H9 (cell line): ENCODE results near the gene ADCY5. TPM values are rescaled to one million over a fixed set of nuclear protein-coding genes. Genes with fewer than 3 reads are reported as not detected.

ENCODE experiments used
- DNase-seq: peaks from one replicate; pipeline ENCODE4 v3.0.0-alpha.2; 2017
- H2AFZ ChIP-seq: one replicate; pipeline ENCODE4 v1.6.1; 2013; ENCODE audit warnings: mild to moderate bottlenecking, low read length, control low read depth, moderate library complexity
- H2AK5ac ChIP-seq: 2 replicates; pipeline ENCODE4 v1.6.1; 2013; ENCODE audit warnings: low read length, control low read depth, mixed read lengths; ENCODE audit not compliant: insufficient read length
- H2BK120ac ChIP-seq: one replicate; pipeline ENCODE4 v1.6.1; 2013; ENCODE audit warnings: low read depth, mild to moderate bottlenecking, low read length, control low read depth, inconsistent platforms; ENCODE audit not compliant: poor library complexity, severe bottlenecking
- H2BK12ac ChIP-seq: 2 replicates; pipeline ENCODE4 v1.6.1; 2013; ENCODE audit warnings: low read length, control low read depth, mixed read lengths, low read depth; ENCODE audit not compliant: insufficient read length
- H2BK15ac ChIP-seq: 2 replicates; pipeline ENCODE4 v1.6.1; 2013; ENCODE audit warnings: low read depth, low read length, control low read depth
- H2BK20ac ChIP-seq: one replicate; pipeline ENCODE4 v1.6.1; 2013; ENCODE audit warnings: low read depth, mild to moderate bottlenecking, low read length, control low read depth, inconsistent platforms; ENCODE audit not compliant: poor library complexity, severe bottlenecking
- H2BK5ac ChIP-seq: 2 replicates; pipeline ENCODE4 v1.6.1; 2013; ENCODE audit warnings: low read length, control low read depth, mixed read lengths; ENCODE audit not compliant: insufficient read length
- H3K14ac ChIP-seq: 2 replicates; pipeline ENCODE4 v1.6.1; 2013; ENCODE audit warnings: low read length, control low read depth; ENCODE audit not compliant: insufficient read depth
- H3K18ac ChIP-seq: 2 replicates; pipeline ENCODE4 v1.6.1; 2013; ENCODE audit warnings: low read depth, mild to moderate bottlenecking, mixed read lengths, low read length, control low read depth; ENCODE audit not compliant: insufficient read length
- H3K23ac ChIP-seq: 2 replicates; pipeline ENCODE4 v1.6.1; 2013; ENCODE audit warnings: low read length, control low read depth, mixed read lengths, low read depth; ENCODE audit not compliant: insufficient read length
- H3K23me2 ChIP-seq: 2 replicates; pipeline ENCODE4 v1.6.1; 2013; ENCODE audit warnings: low read depth, mild to moderate bottlenecking, mixed read lengths, low read length, control low read depth; ENCODE audit not compliant: insufficient read length, poor library complexity, severe bottlenecking
- H3K27ac ChIP-seq: 2 replicates; pipeline ENCODE4 v1.5.1; 2013; ENCODE audit warnings: low read length, control low read depth, mixed read lengths, low read depth; ENCODE audit not compliant: insufficient read length
- H3K27me3 ChIP-seq: 2 replicates; pipeline ENCODE4 v1.6.1; 2013; ENCODE audit warnings: low read length, control low read depth, inconsistent platforms; ENCODE audit not compliant: insufficient read depth
- H3K4ac ChIP-seq: 2 replicates; pipeline ENCODE4 v1.6.1; 2013; ENCODE audit warnings: low read depth, mild to moderate bottlenecking, control low read depth, inconsistent platforms, low read length, moderate library complexity
- H3K4me1 ChIP-seq: 2 replicates; pipeline ENCODE4 v1.6.1; 2013; ENCODE audit warnings: low read length, control low read depth, inconsistent platforms; ENCODE audit not compliant: insufficient read depth
- H3K4me2 ChIP-seq: 2 replicates; pipeline ENCODE4 v1.6.1; 2013; ENCODE audit warnings: low read length, control low read depth, mixed read lengths; ENCODE audit not compliant: insufficient read length, insufficient read depth
- H3K56ac ChIP-seq: 2 replicates; pipeline ENCODE4 v1.6.1; 2013; ENCODE audit warnings: low read depth, mild to moderate bottlenecking, mixed read lengths, low read length, control low read depth; ENCODE audit not compliant: insufficient read length
- H3K79me1 ChIP-seq: 2 replicates; pipeline ENCODE4 v1.6.1; 2013; ENCODE audit warnings: low read depth, mild to moderate bottlenecking, moderate library complexity, low read length, control low read depth, inconsistent platforms; ENCODE audit not compliant: insufficient read depth, poor library complexity, severe bottlenecking
- H3K79me2 ChIP-seq: 2 replicates; pipeline ENCODE4 v1.6.1; 2013; ENCODE audit warnings: low read length, control low read depth, inconsistent platforms; ENCODE audit not compliant: insufficient read depth
- H3K9ac ChIP-seq: 2 replicates; pipeline ENCODE4 v1.6.1; 2013; ENCODE audit warnings: low read length, control low read depth, mixed read lengths; ENCODE audit not compliant: insufficient read length; ENCODE audit errors: extremely low read depth
- H3K9me3 ChIP-seq: one replicate; pipeline ENCODE4 v1.6.1; 2013; ENCODE audit warnings: low read depth, low read length, inconsistent platforms; ENCODE audit not compliant: control insufficient read depth
- H3T11ph ChIP-seq: one replicate; pipeline ENCODE4 v1.6.1; 2013; ENCODE audit warnings: mild to moderate bottlenecking, low read length, control low read depth, inconsistent platforms
- H4K20me1 ChIP-seq: one replicate; pipeline ENCODE4 v1.6.1; 2013; ENCODE audit not compliant: control insufficient read depth, insufficient read length, insufficient read depth
- H4K5ac ChIP-seq: 2 replicates; pipeline ENCODE4 v1.6.1; 2013; ENCODE audit warnings: low read depth, mild to moderate bottlenecking, mixed read lengths, low read length, control low read depth; ENCODE audit not compliant: insufficient read length
- H4K8ac ChIP-seq: replicated peaks from 2 replicates; pipeline ENCODE4 v1.6.1; 2013; ENCODE audit warnings: low read length, control low read depth, mixed read lengths, low read depth; ENCODE audit not compliant: insufficient read length
- H4K91ac ChIP-seq: 2 replicates; pipeline ENCODE4 v1.6.1; 2013; ENCODE audit warnings: low read depth, mild to moderate bottlenecking, moderate library complexity, mixed read lengths, low read length, control low read depth; ENCODE audit not compliant: insufficient read length
- H3K27ac Mint-ChIP-seq, 3 experiments: 2 replicates in 2 of 3; 3 replicates in 1 of 3; pipeline ENCODE4 v1.8.0; 2020 to 2021; ENCODE audit warnings: mixed read lengths in 3 of 3, mild to moderate bottlenecking in 1 of 3, moderate library complexity in 1 of 3
- H3K27me3 Mint-ChIP-seq: 2 replicates; pipeline ENCODE4 v1.8.0; 2021; ENCODE audit warnings: low read depth, mild to moderate bottlenecking, moderate library complexity, mixed read lengths
- H3K36me3 Mint-ChIP-seq, 3 experiments: 2 replicates in 2 of 3; 3 replicates in 1 of 3; pipeline ENCODE4 v1.8.0; 2020 to 2021; ENCODE audit warnings: low read depth in 3 of 3, mixed read lengths in 3 of 3; ENCODE audit not compliant: insufficient read depth in 1 of 3
- H3K4me1 Mint-ChIP-seq, 2 experiments: 2 replicates each; pipeline ENCODE4 v1.8.0; 2020; ENCODE audit warnings: mixed read lengths in 2 of 2
- H3K4me3 Mint-ChIP-seq, 2 experiments: 2 replicates in 1 of 2; 3 replicates in 1 of 2; pipeline ENCODE4 v1.8.0; 2020 to 2021; ENCODE audit warnings: mild to moderate bottlenecking in 2 of 2, mixed read lengths in 2 of 2, moderate library complexity in 1 of 2
- H3K9me3 Mint-ChIP-seq, 2 experiments: 2 replicates in 1 of 2; 3 replicates in 1 of 2; pipeline ENCODE4 v1.8.0; 2020; ENCODE audit warnings: mild to moderate bottlenecking in 2 of 2, mixed read lengths in 2 of 2, moderate library complexity in 1 of 2
- CTCF ChIP-seq: fragments of 200-600 bp; sonication (generic); conservative IDR thresholded peaks from 3 replicates; pipeline ENCODE4 v1.8.0; 2021; ENCODE audit warnings: antibody characterized with exemption, mild to moderate bottlenecking
- WGBS: extraction: QIAGEN DNeasy Blood & Tissue Kit; methylation state at CpG from one replicate; pipeline ENCODE4 v1.1.7; 2013; ENCODE audit warnings: missing lambda C conversion rate, low lambda C conversion rate, mixed read lengths; ENCODE audit not compliant: insufficient read length; ENCODE audit errors: extremely low coverage; 5-methylcytosine and 5-hydroxymethylcytosine counted together
- total RNA-seq: library from RNA; stranded (reverse); gene quantifications from 2 replicates; pipeline ENCODE4 v1.2.1, GENCODE V29; 2021

The ADCY5 gene
- total RNA-seq, 1 experiment from 2014 or later = 5.0 TPM

DNA sequence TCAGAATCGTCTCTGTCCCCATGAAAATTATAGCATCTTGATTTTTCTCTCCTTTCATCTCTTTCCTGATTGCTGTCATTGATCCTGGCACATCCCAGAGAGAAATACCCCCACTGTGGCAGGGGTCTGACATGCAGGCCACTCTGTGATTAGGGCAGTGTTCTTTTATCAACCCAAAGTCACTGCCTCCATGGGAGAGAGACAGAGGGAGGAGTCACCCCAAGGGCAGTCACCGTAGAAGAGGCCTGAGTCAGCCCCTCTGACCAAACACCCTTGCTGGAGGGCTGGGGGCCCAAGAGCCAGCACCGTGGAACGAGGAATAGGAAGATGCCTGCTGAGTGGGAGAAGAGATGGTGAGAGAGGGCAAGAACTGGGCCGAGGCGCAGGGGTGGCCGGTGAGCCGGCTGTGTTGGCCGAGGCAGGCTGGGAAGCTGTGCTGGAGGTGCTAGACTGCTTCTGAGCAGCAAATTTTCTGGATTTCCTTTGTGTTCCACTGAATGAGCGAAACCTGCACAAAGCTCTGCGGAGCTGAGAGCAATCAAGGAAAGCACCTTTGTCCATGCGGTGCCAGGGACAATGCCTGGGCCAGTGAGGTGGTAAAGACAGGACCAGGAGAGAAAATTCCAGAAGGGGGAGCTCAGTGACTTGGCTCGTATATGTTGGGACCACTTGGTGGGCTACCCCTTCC, 103.8 kb downstream of the ADCY5 start:
- no peak overlapping the region for H2BK5ac ChIP-seq
- H3K14ac ChIP-seq = peak overlapping the region; percentile 25; the same call in 1 of the 2 replicates
- Mint-ChIP-seq H3K27me3 (peaks cover 8% of the 10 kb centered on the region), H3K36me3 (no peaks in the 10 kb centered on the region), H3K4me3 (no peak overlapping the region), H3K4me1 (peaks cover 26 to 31% of the 10 kb centered on the region in 2 experiments), H3K27ac (peak overlapping the region; percentile 8 to 92 (median 44); a peak in 4 of 7 replicates), H3K9me3 (no peaks in the 10 kb centered on the region)
- no peak overlapping the region for H3K9ac ChIP-seq
- no peak overlapping the region for H3K27ac ChIP-seq
- no peak overlapping the region for H2AK5ac ChIP-seq
- no peak for DNase-seq
- H2BK20ac ChIP-seq = no peak overlapping the region
- no peak overlapping the region for H2BK15ac ChIP-seq
- H4K91ac ChIP-seq = no peak overlapping the region
- H3K4me2 ChIP-seq = no peak overlapping the region
- H3K27me3 ChIP-seq = no peaks in the 10 kb centered on the region
- no peaks in the 10 kb centered on the region for H3K9me3 ChIP-seq
- H2BK120ac ChIP-seq = no peak overlapping the region
- no peak overlapping the region for H3K23ac ChIP-seq
- no peak overlapping the region for H3K4ac ChIP-seq
- H4K5ac ChIP-seq = no peak overlapping the region
- H3K79me2 ChIP-seq = no peaks in the 10 kb centered on the region
- no peaks in the 10 kb centered on the region for H3K23me2 ChIP-seq
- no peak overlapping the region for H2AFZ ChIP-seq
- no peaks in the 10 kb centered on the region for H3K79me1 ChIP-seq
- no peak overlapping the region for H3T11ph ChIP-seq
- WGBS = no CpG with 5 or more reads among the region's 13 CpGs
- no peaks in the 10 kb centered on the region; the same call in 1 of the 2 replicates for H3K4me1 ChIP-seq
- H2BK12ac ChIP-seq = no peak overlapping the region
- no peak overlapping the region for H4K8ac ChIP-seq
- no peak overlapping the region for H3K18ac ChIP-seq
- H4K20me1 ChIP-seq = no peaks in the 10 kb centered on the region
- no peak overlapping the region for H3K56ac ChIP-seq
- TF ChIP-seq CTCF = no peak
